ENCODE data around the gene ADAP1.

The ADAP1 gene

GRCh38 chr7:910441-910861, 44.0 kb downstream of the ADAP1 start:
- DNase-seq (ENCODE audit: low read depth in 2 of 3, low spot score in 1 of 3): no peak

- DNase-seq (ENCODE audit: low read depth in 2 of 3, low spot score in 1 of 3): no peak
Observed at GRCh38 chr7:909358-910329, 44.8 kb downstream of the ADAP1 start.

DNA sequence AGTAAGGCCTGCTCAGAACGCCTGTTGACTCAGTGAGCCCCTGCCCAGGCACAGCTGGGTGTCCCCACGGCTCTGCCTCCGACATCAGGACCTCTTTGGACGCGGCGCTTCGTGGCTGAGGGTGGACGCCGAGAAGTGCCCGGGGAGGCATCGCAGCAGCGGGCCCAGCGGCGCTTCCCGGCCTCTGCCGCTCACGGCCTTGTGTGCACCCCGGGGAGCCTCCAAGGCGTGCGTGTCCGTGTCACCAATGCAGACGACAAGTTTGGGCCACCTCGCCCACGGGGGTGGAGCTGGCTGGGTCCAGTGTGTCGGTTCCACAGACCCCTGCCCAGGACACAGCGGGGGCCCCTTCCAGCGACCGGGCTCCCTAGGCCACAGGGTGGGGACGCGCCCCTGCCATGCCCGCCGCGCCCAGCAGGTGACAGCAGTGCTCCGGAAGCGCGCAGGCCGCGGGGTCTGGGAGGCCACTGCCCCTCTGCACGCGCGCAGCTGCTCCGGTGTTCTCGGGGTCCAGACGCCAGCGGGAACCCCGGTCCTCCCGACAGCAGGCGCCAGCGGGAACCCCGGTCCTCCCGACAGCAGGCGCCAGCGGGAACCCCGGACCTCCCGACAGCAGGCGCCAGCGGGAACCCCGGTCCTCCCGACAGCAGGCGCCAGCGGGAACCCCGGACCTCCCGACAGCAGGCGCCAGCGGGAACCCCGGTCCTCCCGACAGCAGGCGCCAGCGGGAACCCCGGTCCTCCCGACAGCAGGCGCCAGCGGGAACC, 45.7 kb downstream of the ADAP1 start:
- peak in 2 of 3 donors; percentile 64 to 71 for DNase-seq (ENCODE audit: low read depth in 2 of 3, low spot score in 1 of 3)

GRCh38 chr7:908159-908581, 46.3 kb downstream of the ADAP1 start:
- no peak for DNase-seq (ENCODE audit: low read depth in 2 of 3, low spot score in 1 of 3)

GRCh38 chr7:907158-907980, 47.1 kb downstream of the ADAP1 start:
- DNase-seq (ENCODE audit: low read depth in 2 of 3, low spot score in 1 of 3): no peak

GRCh38 chr7:906776-907157, 47.7 kb downstream of the ADAP1 start:
- DNase-seq (ENCODE audit: low read depth in 2 of 3, low spot score in 1 of 3): no peak

DNA sequence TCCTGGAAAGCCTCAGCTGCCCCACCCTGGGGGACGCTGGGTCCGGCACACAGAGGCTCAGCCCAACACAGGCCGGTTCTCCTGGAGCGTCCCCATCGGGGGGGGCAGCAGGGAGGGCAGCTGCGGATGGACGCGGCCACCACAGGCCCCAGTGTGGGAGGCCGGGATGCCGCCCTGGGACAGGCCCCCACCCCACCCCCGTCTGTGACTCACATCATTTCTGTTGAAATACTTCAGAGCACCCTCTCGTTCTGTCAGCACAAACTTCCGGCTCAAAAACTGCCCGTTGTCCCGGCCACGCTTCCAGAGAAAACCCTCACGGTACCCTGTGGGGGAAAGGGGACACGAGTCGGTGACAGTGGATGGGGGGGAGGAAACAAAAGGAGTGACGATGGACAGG, 49.6 kb downstream of the ADAP1 start:
- DNase-seq (ENCODE audit: low read depth in 2 of 3, low spot score in 1 of 3): no peak

DNA sequence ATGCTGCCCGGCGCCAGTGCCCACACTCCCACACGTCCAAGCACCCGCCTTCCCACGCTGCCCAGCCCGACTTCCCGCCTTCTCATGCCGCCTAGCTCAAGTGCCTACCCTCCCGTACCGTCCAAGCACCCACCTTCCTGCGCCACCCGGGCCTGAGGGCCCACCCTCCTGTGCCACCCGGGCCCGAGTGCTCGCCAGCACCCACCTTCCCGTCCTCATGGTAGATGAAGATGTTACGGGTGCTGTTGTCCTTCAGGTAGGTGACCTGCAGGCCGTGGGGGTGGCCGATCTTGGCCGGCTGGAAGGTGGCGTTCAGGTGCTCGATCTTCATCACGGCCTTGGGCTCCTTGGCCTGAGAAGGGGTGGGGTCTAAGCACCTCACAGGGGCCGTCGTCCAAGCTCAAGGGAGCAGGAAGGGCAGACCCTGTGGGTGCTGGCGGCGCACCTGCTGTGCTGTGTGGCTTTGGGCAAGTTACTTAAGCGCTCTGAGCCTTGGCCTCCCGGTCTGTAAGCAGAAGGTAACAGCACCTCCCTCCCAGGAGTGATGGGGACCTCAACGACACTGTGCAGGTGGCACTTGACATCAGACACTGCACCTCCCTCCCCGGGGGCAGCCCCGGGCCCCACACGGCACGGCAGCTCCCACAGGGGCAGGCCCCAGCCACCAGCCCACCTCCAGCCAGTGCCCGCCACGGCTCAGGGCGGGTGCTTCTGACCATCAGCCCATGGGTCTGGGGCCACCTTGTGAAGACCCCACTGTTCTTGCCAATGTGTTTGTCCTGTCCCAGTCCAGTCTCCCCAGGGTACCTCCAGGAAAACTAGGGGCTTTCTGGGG, 50.3 kb downstream of the ADAP1 start:
- no peak for DNase-seq (ENCODE audit: low read depth in 2 of 3, low spot score in 1 of 3)

GRCh38 chr7:902996-903395, 51.5 kb downstream of the ADAP1 start:
- no peak for DNase-seq (ENCODE audit: low read depth in 2 of 3, low spot score in 1 of 3)

- peak in 2 of 3 donors; percentile 27 to 50 for DNase-seq (ENCODE audit: low read depth in 2 of 3, low spot score in 1 of 3)
Observed at GRCh38 chr7:901388-902154, 52.9 kb downstream of the ADAP1 start.

- DNase-seq (ENCODE audit: low read depth in 2 of 3, low spot score in 1 of 3): no peak
Observed at GRCh38 chr7:901041-901387, 53.5 kb downstream of the ADAP1 start.

- no peak for DNase-seq (ENCODE audit: low read depth in 2 of 3, low spot score in 1 of 3)
Observed at GRCh38 chr7:900331-901040, 54.0 kb downstream of the ADAP1 start.

DNA sequence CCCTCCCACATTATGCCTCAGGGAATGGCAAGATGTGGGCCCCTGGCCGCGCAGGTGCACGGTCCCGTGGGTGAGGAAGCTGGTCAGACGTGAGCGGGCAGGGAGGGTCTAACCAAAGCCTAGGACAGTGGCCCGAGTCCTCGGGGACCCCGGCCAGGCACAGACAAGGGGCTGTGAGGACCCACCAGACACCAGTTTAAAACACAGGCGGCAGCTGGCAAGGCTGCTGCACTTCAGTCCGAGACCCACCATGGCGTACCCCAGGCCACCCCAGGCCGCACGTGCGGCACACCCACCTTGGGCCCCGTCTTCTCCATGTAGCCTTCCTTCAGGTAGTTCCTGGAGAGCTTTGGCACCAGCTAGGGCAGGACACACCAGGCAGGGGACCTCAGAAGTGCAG, 54.7 kb downstream of the ADAP1 start:
- DNase-seq (ENCODE audit: low read depth in 2 of 3, low spot score in 1 of 3): no peak

DNA sequence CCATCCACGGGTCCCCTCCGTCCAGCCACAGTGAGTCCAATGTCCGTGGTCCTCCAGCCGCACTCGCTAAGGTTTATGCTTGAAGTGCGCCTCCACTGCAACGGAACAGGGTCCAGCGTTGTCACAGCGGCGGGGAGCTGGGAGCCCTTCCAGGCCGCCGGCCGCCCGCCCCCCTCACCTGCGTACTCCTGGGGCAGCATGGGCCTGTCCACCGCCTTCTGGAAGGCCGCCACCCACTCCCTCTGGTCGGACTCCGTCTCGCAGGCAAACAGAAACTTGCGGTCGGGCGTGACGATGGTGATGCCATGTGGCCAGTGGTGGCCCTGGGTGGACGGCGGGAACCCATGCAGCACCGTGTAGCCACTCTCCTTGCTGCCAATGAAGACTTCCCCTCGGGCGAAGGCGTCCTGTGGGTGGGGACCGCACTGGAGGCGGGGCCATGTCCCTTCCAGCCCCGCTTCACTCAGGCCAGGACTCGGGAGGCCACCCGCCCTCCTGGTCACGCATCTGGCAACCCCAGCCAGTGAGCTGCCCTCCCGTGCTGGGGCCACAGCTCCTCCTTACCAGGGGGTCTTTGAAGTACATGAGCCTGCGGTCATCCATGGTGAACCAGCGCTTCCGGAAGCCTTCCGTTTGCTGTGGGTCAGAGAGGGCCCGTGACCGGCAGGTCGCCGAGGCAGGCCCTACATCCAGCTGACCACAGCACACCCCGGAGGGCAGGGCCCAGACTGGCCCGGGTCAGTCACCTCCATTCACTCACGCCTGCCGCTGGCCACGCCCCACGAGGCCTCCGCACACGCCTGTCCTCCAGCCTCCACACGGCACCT, 55.4 kb downstream of the ADAP1 start:
- no peak for DNase-seq (ENCODE audit: low read depth in 2 of 3, low spot score in 1 of 3)

GRCh38 chr7:898460-898854, 56.0 kb downstream of the ADAP1 start:
- no peak for DNase-seq (ENCODE audit: low read depth in 2 of 3, low spot score in 1 of 3)

- no peak for DNase-seq (ENCODE audit: low read depth in 2 of 3, low spot score in 1 of 3)
Observed at GRCh38 chr7:897771-898376, 56.6 kb downstream of the ADAP1 start.

- DNase-seq (ENCODE audit: low read depth in 2 of 3, low spot score in 1 of 3): no peak
Observed at GRCh38 chr7:897086-897485, 57.4 kb downstream of the ADAP1 start.

All from stimulated activated CD4-positive, alpha-beta T cell treated with anti-CD3 and anti-CD28 coated beads, Interleukin-12 subunit alpha, Interleukin-12 subunit beta, amount 100 ng/mL, for 48 hours (primary cell).